Erythroblast (primary cell): ENCODE measurements around the gene NPLOC4.
A peak's percentile ranks its signal among the peaks of the same experiment; 100 is the strongest.

Experiments used
- DNase-seq, 2 experiments: peaks; one replicate each; lab custom pipeline; 2025; lab: John Stamatoyannopoulos, UW
- GATA1 ChIP-seq: IDR thresholded peaks from 2 replicates; pipeline ENCODE4 v1.6.1; 2011; ENCODE audit warnings: low read depth, mild to moderate bottlenecking, control low read depth, low read length, moderate library complexity
- POLR2A ChIP-seq: IDR thresholded peaks from 2 replicates; pipeline ENCODE4 v1.6.1; 2011; ENCODE audit warnings: mild to moderate bottlenecking, low read length

NPLOC4 gene

GRCh38 chr17:81672504-81672903, 35.6 kb upstream of the NPLOC4 start:
- no peak for DNase-seq
- TF ChIP-seq GATA1 (no peak), POLR2A (no peak)

- DNase-seq, result peak; percentile 15 to 28
- TF ChIP-seq GATA1 (no peak), POLR2A (no peak)
Measured at GRCh38 chr17:81667754-81668153, 30.8 kb upstream of the NPLOC4 start.

DNA sequence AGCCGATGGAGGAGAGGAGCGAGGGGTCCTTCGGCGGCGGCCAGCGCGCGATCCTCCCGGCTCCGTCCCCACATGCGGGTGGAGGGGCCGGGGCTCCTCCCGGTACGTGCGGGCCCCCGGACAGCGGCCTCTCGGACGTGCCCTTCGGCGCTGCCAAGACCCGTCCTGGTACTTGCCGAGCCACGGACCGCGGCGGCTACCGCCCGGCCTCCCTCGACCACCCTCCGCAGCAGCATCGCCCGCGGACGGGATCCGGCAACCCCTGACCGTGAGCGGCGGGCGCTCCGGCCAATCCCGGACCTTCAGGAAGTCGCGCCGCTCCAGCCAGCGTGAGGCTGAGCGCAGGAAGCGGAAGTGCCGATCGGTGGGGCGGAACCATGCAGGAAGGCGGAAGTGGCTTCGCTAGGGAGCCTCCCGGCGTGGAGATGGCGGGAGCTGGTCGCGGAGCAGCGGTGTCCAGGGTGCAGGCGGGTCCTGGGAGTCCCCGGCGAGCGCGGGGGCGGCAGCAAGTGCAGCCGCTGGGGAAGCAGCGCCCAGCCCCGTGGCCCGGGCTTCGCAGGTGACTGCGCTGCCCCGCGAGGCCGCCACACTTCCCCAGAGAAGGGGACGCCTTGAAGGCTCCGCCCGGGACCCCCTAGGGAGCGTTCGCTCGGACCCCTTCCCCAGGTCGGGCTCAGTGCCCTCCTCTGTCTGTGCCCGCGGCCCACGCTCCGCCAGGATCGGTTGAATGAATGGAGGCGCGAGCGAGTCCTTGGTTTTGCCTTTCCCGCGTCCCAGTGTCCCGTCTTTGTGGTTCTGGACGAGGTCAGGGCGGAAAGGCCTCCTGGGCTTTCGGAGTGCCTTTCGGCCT, 29.7 kb upstream of the NPLOC4 start, which contains the start of the genes CCDC137 and OXLD1:
CCDC137 (plus strand) TSS at position 396 of the 850 bp plus-strand sequence; CDS start at position 426, 30 bp downstream.
OXLD1 (minus strand) TSS at position 264 of the 850 bp plus-strand sequence; CDS start at position 236, 28 bp downstream.
- TF ChIP-seq POLR2A (peak; percentile 97), GATA1 (no peak)
- DNase-seq, result peak; percentile 97

GRCh38 chr17:81666092-81666341, 29.1 kb upstream of the NPLOC4 start:
- no peak for DNase-seq
- TF ChIP-seq POLR2A (no peak), GATA1 (no peak)

- TF ChIP-seq POLR2A (no peak), GATA1 (no peak)
- peak; percentile 62 to 65 for DNase-seq
Measured at GRCh38 chr17:81665205-81666091, 28.5 kb upstream of the NPLOC4 start.

- TF ChIP-seq POLR2A (no peak), GATA1 (no peak)
- no peak for DNase-seq
Measured at GRCh38 chr17:81664051-81664470, 27.1 kb upstream of the NPLOC4 start.

DNA sequence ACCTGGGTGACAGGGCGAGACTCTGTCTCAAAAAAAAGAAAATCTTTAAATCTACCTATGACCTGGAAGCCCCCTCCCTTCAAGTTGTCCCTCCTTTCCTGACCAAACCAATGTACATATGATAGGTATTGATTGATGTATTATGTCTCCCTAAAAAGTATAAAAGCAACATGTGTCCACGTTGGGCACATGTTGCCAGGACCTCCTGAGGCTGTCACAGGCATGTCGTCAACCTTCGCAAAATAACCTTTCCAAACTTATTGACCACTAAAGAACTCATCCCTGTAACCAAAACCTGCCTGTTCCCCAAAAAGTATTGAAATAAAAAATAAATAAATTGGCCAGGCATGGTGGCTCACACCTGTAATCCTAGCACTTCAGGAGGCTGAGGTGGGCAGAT, 25.1 kb upstream of the NPLOC4 start:
- no peak for DNase-seq
- TF ChIP-seq POLR2A (no peak), GATA1 (no peak)

DNA sequence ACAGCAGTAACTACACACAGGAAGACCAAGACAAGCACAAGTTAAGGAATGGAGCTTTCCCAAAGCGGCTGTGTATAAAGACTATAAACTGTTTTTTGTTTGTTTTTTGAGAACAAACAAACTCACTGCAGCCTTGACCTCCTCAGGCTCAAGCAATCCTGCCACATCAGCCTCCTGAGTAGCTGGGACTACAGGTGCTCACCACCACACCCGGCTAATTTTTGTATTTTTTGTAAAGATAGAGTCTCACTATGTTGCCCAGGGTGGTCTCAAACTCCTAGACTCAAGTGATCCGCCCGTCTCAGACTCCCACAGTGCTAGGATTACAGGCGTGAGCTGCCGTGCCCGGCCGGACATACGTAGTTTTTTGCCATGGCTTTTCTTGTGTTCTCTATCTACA, 23.5 kb upstream of the NPLOC4 start:
- TF ChIP-seq POLR2A, result no peak
- TF ChIP-seq GATA1, result no peak
- no peak for DNase-seq

DNA sequence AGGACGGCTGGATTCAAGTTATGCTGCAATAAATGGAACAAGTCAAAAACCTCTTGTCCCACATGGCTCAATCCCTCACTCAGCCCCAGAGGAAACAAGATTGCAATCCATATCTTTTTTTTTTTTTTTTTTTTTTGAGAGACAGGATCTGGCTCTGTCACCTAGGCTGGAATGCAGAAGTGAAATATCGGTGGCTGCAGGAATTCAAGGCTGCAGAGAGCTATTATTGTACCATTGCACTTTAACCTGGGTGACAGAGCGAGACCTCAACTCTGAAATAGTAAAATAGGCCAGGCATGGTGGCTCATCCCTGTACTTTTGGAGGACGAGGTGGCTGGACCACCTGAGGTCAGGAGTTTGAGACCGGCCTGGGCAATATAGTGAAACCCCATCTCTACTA, 22.1 kb upstream of the NPLOC4 start:
- no peak for DNase-seq
- TF ChIP-seq GATA1, result no peak
- TF ChIP-seq POLR2A, result no peak

DNA sequence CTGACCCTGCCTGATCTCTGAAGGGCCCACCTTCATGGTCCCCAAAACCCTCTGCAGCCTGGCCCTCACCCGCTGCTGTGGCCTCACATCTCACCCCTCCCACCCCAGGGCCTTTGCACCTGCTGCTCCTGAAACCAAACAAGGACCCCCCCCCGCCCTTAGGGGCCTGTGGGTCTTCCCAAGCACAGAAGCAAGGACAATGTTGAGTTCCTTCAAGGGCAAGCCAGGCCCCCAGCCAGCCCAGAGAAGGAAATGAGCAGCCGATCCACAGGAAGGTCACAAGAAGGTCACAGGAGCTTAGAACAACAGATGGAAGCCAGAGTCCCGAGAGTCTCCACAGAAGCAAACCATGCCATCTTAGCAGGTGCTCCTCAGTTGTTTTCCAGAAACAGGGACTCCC, 19.9 kb upstream of the NPLOC4 start:
- no peak for DNase-seq
- no peak for TF ChIP-seq POLR2A
- no peak for TF ChIP-seq GATA1

- peak; percentile 36 to 55 for DNase-seq
- no peak for TF ChIP-seq GATA1
- no peak for TF ChIP-seq POLR2A
Measured at GRCh38 chr17:81656118-81656743, 19.3 kb upstream of the NPLOC4 start, which contains the start of gene PDE6G. Gene PDE6G (minus strand): TSS chr17:81656542. CDS start chr17:81653305, 3,237 bp downstream.

GRCh38 chr17:81655378-81656117, 18.6 kb upstream of the NPLOC4 start:
- DNase-seq, result no peak
- TF ChIP-seq GATA1 (no peak), POLR2A (no peak)
